Body of pancreas (tissue), 4 donors: ENCODE measurements around the gene SLC35B1. TPM values are rescaled to one million over a fixed set of nuclear protein-coding genes. Genes with fewer than 3 reads are reported as not detected.

Experiments used
- ATAC-seq: fragments of 150-250 bp; one replicate; pipeline ENCODE4 v1.9.1; 2016
- DNase-seq, 4 donors: peaks; one replicate each; pipeline ENCODE4 v3.0.0-alpha.2; 2019
- H3K27ac ChIP-seq, 4 donors: fragments of 200-600 bp; sonication (generic); 1 replicate in 3 of 4; 2 replicates in 1 of 4; pipeline versions ENCODE4 v1.5.1 to v1.6.1; 2016 to 2019; ENCODE audit warnings: mild to moderate bottlenecking in 1 of 4, mixed read lengths in 1 of 4, moderate library complexity in 1 of 4
- H3K27me3 ChIP-seq, 2 donors: fragments of 200-600 bp; sonication (generic); one replicate each; pipeline ENCODE4 v1.6.0; 2016; ENCODE audit warnings: mild to moderate bottlenecking in 1 of 2
- H3K36me3 ChIP-seq, 2 donors: fragments of 200-600 bp; sonication (generic); replicated peaks in 1 of 2; 2 replicates each; pipeline ENCODE4 v1.5.1; 2016; ENCODE audit warnings: low read depth in 2 of 2; ENCODE audit not compliant: insufficient read depth in 1 of 2
- H3K4me1 ChIP-seq: fragments of 200-600 bp; sonication (generic); one replicate; pipeline ENCODE4 v1.6.0; 2016
- H3K4me3 ChIP-seq, 2 donors: fragments of 200-600 bp; sonication (generic); 1 replicate in 1 of 2; 2 replicates in 1 of 2; pipeline ENCODE4 v1.5.1; 2016 to 2019
- H3K9me3 ChIP-seq, 3 donors: fragments of 200-600 bp; sonication (generic); 1 replicate in 2 of 3; 2 replicates in 1 of 3; pipeline ENCODE4 v1.5.1; 2016
- POLR2A ChIP-seq, 3 donors: fragments of 450-650 bp; IDR thresholded peaks; one replicate each; pipeline ENCODE4 v1.6.1; 2016; ENCODE audit warnings: antibody characterized with exemption in 3 of 3, mild to moderate bottlenecking in 2 of 3
- WGBS, 2 donors: methylation state at CpG; one replicate each; pipeline ENCODE4 v1.1.5; 2017; 5-methylcytosine and 5-hydroxymethylcytosine counted together
- intact Hi-C: fragments of 100-400 bp; cut with DNase I; formaldehyde crosslinking; loops from one replicate; pipeline ENCODE4 v1.15.1; 2023
- total RNA-seq, 2 donors: library from RNA; depleted of rRNA; stranded (reverse); fragments of >200 nt; gene quantifications; one replicate each; pipeline ENCODE4 v1.1.0, GENCODE V29; 2016
- TF ChIP-seq, protein P1 (sequence below), 7 experiments: fragments of 450-650 bp in 4 of 7; fragments of 200-600 bp in 3 of 7; sonication (generic) in 3 of 7; IDR thresholded peaks; one replicate each; pipeline ENCODE4 v1.5.1; 2016 to 2019; ENCODE audit warnings: antibody characterized with exemption in 7 of 7

SLC35B1 gene
- total RNA-seq, 2 donors from 2014 or later = 30.3 to 36.6 TPM

- intact Hi-C loops = no loop called here
- Histone ChIP-seq H3K4me3 (no peak overlapping the region), H3K36me3 (no peaks in the 10 kb centered on the region), H3K4me1 (peaks cover 13% of the 10 kb centered on the region), H3K9me3 (no peaks in the 10 kb centered on the region), H3K27ac (no peak overlapping the region), H3K27me3 (no peaks in the 10 kb centered on the region)
- ATAC-seq = no peak
- TF ChIP-seq, protein P1, sequence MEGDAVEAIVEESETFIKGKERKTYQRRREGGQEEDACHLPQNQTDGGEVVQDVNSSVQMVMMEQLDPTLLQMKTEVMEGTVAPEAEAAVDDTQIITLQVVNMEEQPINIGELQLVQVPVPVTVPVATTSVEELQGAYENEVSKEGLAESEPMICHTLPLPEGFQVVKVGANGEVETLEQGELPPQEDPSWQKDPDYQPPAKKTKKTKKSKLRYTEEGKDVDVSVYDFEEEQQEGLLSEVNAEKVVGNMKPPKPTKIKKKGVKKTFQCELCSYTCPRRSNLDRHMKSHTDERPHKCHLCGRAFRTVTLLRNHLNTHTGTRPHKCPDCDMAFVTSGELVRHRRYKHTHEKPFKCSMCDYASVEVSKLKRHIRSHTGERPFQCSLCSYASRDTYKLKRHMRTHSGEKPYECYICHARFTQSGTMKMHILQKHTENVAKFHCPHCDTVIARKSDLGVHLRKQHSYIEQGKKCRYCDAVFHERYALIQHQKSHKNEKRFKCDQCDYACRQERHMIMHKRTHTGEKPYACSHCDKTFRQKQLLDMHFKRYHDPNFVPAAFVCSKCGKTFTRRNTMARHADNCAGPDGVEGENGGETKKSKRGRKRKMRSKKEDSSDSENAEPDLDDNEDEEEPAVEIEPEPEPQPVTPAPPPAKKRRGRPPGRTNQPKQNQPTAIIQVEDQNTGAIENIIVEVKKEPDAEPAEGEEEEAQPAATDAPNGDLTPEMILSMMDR (IDR thresholded peaks at IDR 0.05) = no peak
- TF ChIP-seq POLR2A (IDR thresholded peaks at IDR 0.05) = no peak
- DNase-seq = no peak
- WGBS, 2 donors = 57 to 58% methylated on average over 9 of the region's 9 CpGs
Measured at GRCh38 chr17:49681106-49681979, 26.4 kb downstream of the SLC35B1 start.

GRCh38 chr17:49680314-49680713 is 27.4 kb downstream of the SLC35B1 start:
- Histone ChIP-seq H3K4me1 (peaks cover 23% of the 10 kb centered on the region), H3K27ac (no peak overlapping the region), H3K27me3 (no peaks in the 10 kb centered on the region), H3K4me3 (no peak overlapping the region), H3K9me3 (no peaks in the 10 kb centered on the region), H3K36me3 (no peaks in the 10 kb centered on the region)
- TF ChIP-seq, protein P1 (IDR thresholded peaks at IDR 0.05) = no peak
- no peak for ATAC-seq
- WGBS, 2 donors = 57 to 67% methylated on average over 6 of the region's 6 CpGs
- DNase-seq = no peak
- intact Hi-C loops = no loop called here

DNA sequence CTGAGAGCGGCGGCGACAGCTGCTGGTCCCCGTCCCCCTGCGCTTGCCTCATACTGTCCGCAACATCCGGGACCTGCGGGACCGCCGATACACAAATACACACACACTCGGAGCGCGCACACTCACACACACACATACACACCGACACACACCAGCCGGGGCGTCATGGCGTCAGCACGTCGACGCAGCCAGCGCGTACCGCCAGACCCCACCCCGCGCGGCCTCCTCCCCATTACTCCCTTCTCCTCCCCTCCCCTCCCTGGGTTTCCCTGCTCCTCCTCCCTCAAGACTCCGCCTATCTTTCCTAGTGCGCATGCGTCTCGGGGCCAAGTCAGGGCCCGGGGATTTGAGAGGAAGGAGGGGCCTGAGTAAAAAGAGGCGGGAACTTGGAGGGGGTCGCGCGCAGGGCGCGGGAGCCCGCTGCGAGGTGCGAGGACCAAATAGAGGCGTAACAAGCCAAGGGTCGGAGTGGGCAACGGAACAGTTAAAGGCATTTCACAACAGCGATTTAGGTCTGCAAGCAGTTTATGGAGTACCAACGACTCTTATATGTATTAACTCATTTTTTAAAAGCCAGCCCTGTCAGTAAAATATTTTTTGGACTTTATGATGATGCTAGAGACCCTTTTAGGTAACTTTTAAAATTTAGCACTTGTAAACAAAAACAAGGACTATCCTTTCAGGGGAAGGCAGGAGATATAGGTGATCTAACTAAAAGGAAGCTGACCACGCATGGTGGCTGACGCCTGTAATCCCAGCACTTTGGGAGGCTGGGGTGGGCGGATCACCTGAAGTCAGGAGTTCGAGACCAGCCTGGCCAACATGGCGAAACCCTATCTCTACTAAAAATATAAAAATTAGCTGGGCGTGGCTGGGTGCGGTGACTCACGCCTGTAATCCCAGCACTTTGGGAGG is 29.6 kb downstream of the SLC35B1 start, which contains the start of gene SPOP:
SPOP (minus strand) TSS at position 165 of the 915 bp plus-strand sequence. CDS start 55,287 bp downstream, outside the sequence.
- Histone ChIP-seq H3K4me3 (peak within 1 kb of the TSS; percentile 18 to 43), H3K36me3 (no peaks in the 10 kb centered on the region), H3K27ac (peak within 1 kb of the TSS; percentile 97 to 99 (median 99)), H3K9me3 (no peaks in the 10 kb centered on the region), H3K27me3 (no peaks in the 10 kb centered on the region), H3K4me1 (peaks cover 39% of the 10 kb centered on the region)
- intact Hi-C loops = no loop called here
- peak; percentile 12 to 83 (median 82) for TF ChIP-seq POLR2A (IDR thresholded peaks at IDR 0.05)
- TF ChIP-seq, protein P1 (IDR thresholded peaks at IDR 0.05) = no peak
- DNase-seq (peak; percentile 99 to 100 (median 100)), ATAC-seq (peak; percentile 98)
- 14 to 16% methylated on average over 50 to 53 of the region's 53 CpGs for WGBS, 2 donors

DNA sequence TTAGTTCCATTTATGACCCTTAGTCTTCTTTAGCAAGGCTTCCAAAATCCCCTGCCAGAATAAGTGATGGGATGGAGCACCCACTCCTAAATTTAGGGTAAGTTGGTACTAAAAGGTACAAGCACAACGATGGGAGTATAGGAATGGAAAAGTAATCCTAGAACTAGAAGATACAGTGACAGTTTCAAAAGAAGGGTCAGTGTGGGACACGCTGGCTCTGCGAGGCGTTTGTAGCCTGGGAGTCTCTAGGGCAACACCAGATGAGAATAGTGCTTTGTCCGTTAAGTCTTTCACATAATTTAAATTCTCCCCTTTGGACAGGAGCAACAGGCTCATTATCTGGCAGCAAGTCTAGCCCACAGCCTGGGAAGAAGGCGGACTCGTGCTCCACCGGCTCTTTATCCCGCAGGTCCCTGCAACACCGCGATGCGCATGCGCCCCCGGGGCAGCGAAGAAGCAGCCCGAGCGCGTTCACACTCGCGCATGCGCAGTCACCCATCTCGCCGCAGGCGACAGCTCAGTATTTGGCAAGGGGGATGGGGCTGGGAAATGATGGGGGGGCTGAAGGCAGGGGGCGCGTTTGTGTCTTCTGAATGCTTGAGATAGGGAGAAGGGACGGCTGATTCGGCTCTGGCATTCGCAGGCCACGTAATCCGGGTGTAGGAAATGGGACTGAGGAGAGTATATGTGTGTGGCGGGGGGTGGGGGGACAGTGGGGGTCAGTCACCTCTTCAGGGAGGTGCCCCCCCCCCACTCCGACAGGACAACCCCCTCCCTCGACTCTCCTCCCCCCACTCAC is 30.4 kb downstream of the SLC35B1 start:
- Histone ChIP-seq H3K4me1 (peaks cover 39% of the 10 kb centered on the region), H3K27me3 (no peaks in the 10 kb centered on the region), H3K4me3 (peak overlapping the region; percentile 18 to 43), H3K9me3 (no peaks in the 10 kb centered on the region), H3K27ac (peak overlapping the region; percentile 97 to 99 (median 99)), H3K36me3 (no peaks in the 10 kb centered on the region)
- ATAC-seq = peak; percentile 80
- intact Hi-C loops = no loop called here
- no peak for TF ChIP-seq POLR2A (IDR thresholded peaks at IDR 0.05)
- TF ChIP-seq, protein P1 (IDR thresholded peaks at IDR 0.05) = peak in 2 of 7 experiments; percentile 8 to 11
- 1% methylated on average over 9 to 34 of the region's 34 CpGs for WGBS, 2 donors
- DNase-seq = peak; percentile 96 to 99 (median 98)
